GM12892 (cell line): ENCODE data around the gene GOLGA6L2.
"Not testable (repeated sequence)": the region's sequence is repeated elsewhere in the genome, so short reads cannot be mapped to it uniquely, and the experiment has no call there.

Experiments
- DNase-seq: peaks from one replicate; pipeline ENCODE4 v3.0.0; 2011; ENCODE audit not compliant: insufficient read length
- FAIRE-seq: peaks from 2 replicates; lab custom pipeline; 2011; peaks lifted over from hg19 to GRCh38; lab: Jason Lieb, UNC
- POLR2A ChIP-seq: IDR thresholded peaks from 2 replicates; pipeline ENCODE4 v1.6.1; 2011; ENCODE audit warnings: low read depth, low read length, control low read depth
- POLR2AphosphoS5 ChIP-seq: IDR thresholded peaks from 2 replicates; pipeline ENCODE4 v1.6.1; 2011; ENCODE audit warnings: low read depth, low read length, control low read depth
- TAF1 ChIP-seq: IDR thresholded peaks from 2 replicates; pipeline ENCODE4 v1.6.1; 2011; ENCODE audit warnings: low read depth, mild to moderate bottlenecking, control low read depth, low read length, borderline replicate concordance

The GOLGA6L2 gene

GRCh38 chr15:23422099-23422945 lies 24.7 kb downstream of the GOLGA6L2 start:
- TF ChIP-seq POLR2AphosphoS5: no peak
- TF ChIP-seq POLR2A: no peak
- no peak for TF ChIP-seq TAF1
- FAIRE-seq (no peak), DNase-seq (no peak)

- TF ChIP-seq TAF1 (no peak), POLR2AphosphoS5 (no peak), POLR2A (no peak)
- no peak for FAIRE-seq
- DNase-seq: no peak
Measured at GRCh38 chr15:23420806-23421575, 26.1 kb downstream of the GOLGA6L2 start.

- peak; percentile 96 for FAIRE-seq
- TF ChIP-seq TAF1 (no peak), POLR2AphosphoS5 (no peak)
- DNase-seq: no peak
Measured at GRCh38 chr15:23416349-23417276, 30.4 kb downstream of the GOLGA6L2 start.

- FAIRE-seq: peak; percentile 24
- not testable (repeated sequence) for DNase-seq
Measured at GRCh38 chr15:23415866-23416265, 31.2 kb downstream of the GOLGA6L2 start.

GRCh38 chr15:23415321-23415865 lies 31.6 kb downstream of the GOLGA6L2 start:
- no peak for DNase-seq
- no peak for FAIRE-seq
- no peak for TF ChIP-seq TAF1
- no peak for TF ChIP-seq POLR2A
- no peak for TF ChIP-seq POLR2AphosphoS5

- DNase-seq, FAIRE-seq: not testable (repeated sequence)
Measured at GRCh38 chr15:23412881-23413600, 34.0 kb downstream of the GOLGA6L2 start.

GRCh38 chr15:23411841-23412240 lies 35.2 kb downstream of the GOLGA6L2 start:
- DNase-seq (no peak), FAIRE-seq (no peak)
- no peak for TF ChIP-seq POLR2A
- no peak for TF ChIP-seq POLR2AphosphoS5
- no peak for TF ChIP-seq TAF1

- no peak for TF ChIP-seq POLR2AphosphoS5
- TF ChIP-seq TAF1: no peak
- no peak for TF ChIP-seq POLR2A
- no peak for FAIRE-seq
- DNase-seq: no peak
Measured at GRCh38 chr15:23403550-23403949, 43.5 kb downstream of the GOLGA6L2 start.

GRCh38 chr15:23402544-23402943 lies 44.5 kb downstream of the GOLGA6L2 start:
- FAIRE-seq: no peak
- no peak for TF ChIP-seq TAF1
- no peak for TF ChIP-seq POLR2A
- no peak for TF ChIP-seq POLR2AphosphoS5
- no peak for DNase-seq

GRCh38 chr15:23402140-23402539 lies 44.9 kb downstream of the GOLGA6L2 start:
- TF ChIP-seq POLR2AphosphoS5 (no peak), TAF1 (no peak), POLR2A (no peak)
- DNase-seq (no peak), FAIRE-seq (no peak)
